GM12878 (cell line): ENCODE measurements around the gene CYP26A1. TPM values are rescaled to one million over a fixed set of nuclear protein-coding genes. Genes with fewer than 3 reads are reported as not detected.

Experiments used
- BMI1 ChIP-seq: fragments of 450-650 bp; IDR thresholded peaks from 2 replicates; pipeline ENCODE4 v1.6.1; 2016; ENCODE audit warnings: mild to moderate bottlenecking, moderate library complexity, borderline replicate concordance
- EP300 ChIP-seq, 2 experiments: fragments of 150-350 bp in 1 of 2; IDR thresholded peaks; 2 replicates each; pipeline ENCODE4 v1.6.1; 2011 to 2012; ENCODE audit warnings: low read depth in 2 of 2, low read length in 2 of 2, borderline replicate concordance in 1 of 2, improper control_type of control experiment in 1 of 2, inconsistent platforms in 1 of 2; ENCODE audit not compliant: control insufficient read depth in 1 of 2
- HDAC2 ChIP-seq: fragments of 200-600 bp; sonication (generic); IDR thresholded peaks from 2 replicates; pipeline ENCODE4 v1.6.1; 2017
- PAX8 ChIP-seq: fragments of 450-650 bp; IDR thresholded peaks from 2 replicates; pipeline ENCODE4 v1.6.1; 2017; ENCODE audit warnings: mild to moderate bottlenecking, moderate library complexity
- STAT3 ChIP-seq: IDR thresholded peaks from 2 replicates; pipeline ENCODE4 v1.6.1; 2011; ENCODE audit warnings: low read depth, low read length, improper control_type of control experiment
- TBL1XR1 ChIP-seq: IDR thresholded peaks from 2 replicates; pipeline ENCODE4 v1.6.1; 2012; ENCODE audit warnings: low read depth, low read length, improper control_type of control experiment
- TCF12 ChIP-seq: IDR thresholded peaks from 2 replicates; pipeline ENCODE4 v1.6.1; 2011; ENCODE audit warnings: low read depth, mild to moderate bottlenecking, low read length
- ZNF207 ChIP-seq: fragments of 450-650 bp; IDR thresholded peaks from 2 replicates; pipeline ENCODE4 v1.6.1; 2014; ENCODE audit warnings: antibody characterized with exemption, mild to moderate bottlenecking, borderline replicate concordance
- ZNF24 ChIP-seq: fragments of 450-650 bp; IDR thresholded peaks from 2 replicates; pipeline ENCODE4 v1.6.1; 2017; ENCODE audit warnings: antibody characterized with exemption, mild to moderate bottlenecking
- polyA plus RNA-seq, 11 experiments: library from polyadenylated mRNA; depleted of rRNA in 4 of 11; unstranded in 6 of 11; stranded (reverse) in 5 of 11; fragments of >200 nt; fragmentation: Nextera tagmentation in 4 of 11; fragmentation: Illumina TruSeq in 1 of 11; extraction: Ambion mirVana in 4 of 11; extraction: Trizol in 1 of 11; gene quantifications; 1 replicate in 1 of 11; 2 replicates in 10 of 11; pipeline versions ENCODE4 v1.2.1 to v1.2.3, GENCODE V29; 2011 to 2016; ENCODE audit warnings: inconsistent platforms in 2 of 11, missing spikeins in 2 of 11, low read depth in 1 of 11
- total RNA-seq, 4 experiments: library from RNA; depleted of rRNA in 3 of 4; stranded (reverse); fragments of >200 nt in 3 of 4; fragmentation: Illumina TruSeq in 1 of 4; extraction: Trizol in 1 of 4; gene quantifications; 2 replicates each; pipeline versions ENCODE4 v1.2.1 to v1.2.3, GENCODE V29; 2013 to 2021
- TF ChIP-seq, protein P1 (sequence below): IDR thresholded peaks from 2 replicates; pipeline ENCODE4 v1.6.1; 2011; ENCODE audit warnings: mild to moderate bottlenecking, low read depth, low read length, moderate library complexity; ENCODE audit not compliant: insufficient replicate concordance
- TF ChIP-seq, protein P2 (sequence below): fragments of 450-650 bp; IDR thresholded peaks from 2 replicates; pipeline ENCODE4 v1.6.1; 2016; ENCODE audit warnings: mild to moderate bottlenecking
- TF ChIP-seq, protein P3 (sequence below): fragments of 450-650 bp; IDR thresholded peaks from 2 replicates; pipeline ENCODE4 v1.6.1; 2018; ENCODE audit warnings: mild to moderate bottlenecking, low read depth, moderate library complexity; ENCODE audit not compliant: partially characterized antibody

The CYP26A1 gene
- total and polyA plus RNA-seq, 10 of the 15 experiments (the other 5 are each of a cell fraction or from before 2014, with no cell fraction given): not detected

DNA sequence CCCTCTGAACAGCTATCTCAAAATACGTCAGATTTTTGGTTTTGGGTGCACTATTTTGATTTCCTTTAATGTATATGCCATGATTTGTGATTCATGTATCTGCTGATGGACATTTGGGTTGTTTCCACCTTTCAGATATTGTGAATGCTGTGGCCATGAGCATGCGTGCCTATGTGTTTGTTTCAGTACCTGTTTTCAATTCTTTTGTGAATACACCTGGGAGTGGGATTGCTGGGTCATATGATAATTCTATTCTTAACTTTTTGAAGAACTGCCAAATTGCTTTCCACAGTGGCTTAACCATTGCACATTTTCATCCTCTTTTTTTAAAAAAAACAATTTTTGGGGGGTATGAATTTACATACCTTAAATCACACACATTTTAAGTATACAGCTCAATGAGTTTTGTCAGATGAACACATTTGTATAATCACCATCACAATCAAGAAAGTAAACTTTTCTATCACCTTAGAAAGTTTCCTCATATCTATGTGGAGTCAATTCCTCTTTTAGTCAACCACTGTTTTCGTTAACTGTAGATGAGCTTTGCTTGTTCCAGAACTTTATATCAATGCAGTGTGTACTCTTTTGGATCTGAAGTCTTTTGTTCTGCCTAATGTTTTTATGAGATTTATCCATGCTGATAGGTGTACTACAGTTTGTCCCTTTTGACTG is 36.9 kb downstream of the CYP26A1 start (continued):
- TF ChIP-seq EP300 (IDR thresholded peaks at IDR 0.05; ENCODE audit: borderline replicate concordance in 1 of 2, control insufficient read depth in 1 of 2, low read depth in 2 of 2, low read length in 2 of 2): peak; percentile 90 to 94
- 0 out of 2 replicates have a peak, but pooled peaks have one; percentile 37 for TF ChIP-seq TCF12
- TF ChIP-seq, protein P1, sequence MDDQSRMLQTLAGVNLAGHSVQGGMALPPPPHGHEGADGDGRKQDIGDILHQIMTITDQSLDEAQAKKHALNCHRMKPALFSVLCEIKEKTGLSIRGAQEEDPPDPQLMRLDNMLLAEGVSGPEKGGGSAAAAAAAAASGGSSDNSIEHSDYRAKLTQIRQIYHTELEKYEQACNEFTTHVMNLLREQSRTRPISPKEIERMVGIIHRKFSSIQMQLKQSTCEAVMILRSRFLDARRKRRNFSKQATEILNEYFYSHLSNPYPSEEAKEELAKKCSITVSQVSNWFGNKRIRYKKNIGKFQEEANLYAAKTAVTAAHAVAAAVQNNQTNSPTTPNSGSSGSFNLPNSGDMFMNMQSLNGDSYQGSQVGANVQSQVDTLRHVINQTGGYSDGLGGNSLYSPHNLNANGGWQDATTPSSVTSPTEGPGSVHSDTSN: peak; percentile 16
- TF ChIP-seq TBL1XR1: peak; percentile 72
- TF ChIP-seq HDAC2: no peak
- TF ChIP-seq, protein P2, sequence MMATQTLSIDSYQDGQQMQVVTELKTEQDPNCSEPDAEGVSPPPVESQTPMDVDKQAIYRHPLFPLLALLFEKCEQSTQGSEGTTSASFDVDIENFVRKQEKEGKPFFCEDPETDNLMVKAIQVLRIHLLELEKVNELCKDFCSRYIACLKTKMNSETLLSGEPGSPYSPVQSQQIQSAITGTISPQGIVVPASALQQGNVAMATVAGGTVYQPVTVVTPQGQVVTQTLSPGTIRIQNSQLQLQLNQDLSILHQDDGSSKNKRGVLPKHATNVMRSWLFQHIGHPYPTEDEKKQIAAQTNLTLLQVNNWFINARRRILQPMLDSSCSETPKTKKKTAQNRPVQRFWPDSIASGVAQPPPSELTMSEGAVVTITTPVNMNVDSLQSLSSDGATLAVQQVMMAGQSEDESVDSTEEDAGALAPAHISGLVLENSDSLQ: peak; percentile 57; the same call in 1 of the 2 replicates
- TF ChIP-seq BMI1: peak; percentile 71
- TF ChIP-seq STAT3: no peak
- TF ChIP-seq ZNF207: no peak
- TF ChIP-seq PAX8: no peak
- 0 out of 2 replicates have a peak, but pooled peaks have one; percentile 6 for TF ChIP-seq ZNF24
- TF ChIP-seq, protein P3, sequence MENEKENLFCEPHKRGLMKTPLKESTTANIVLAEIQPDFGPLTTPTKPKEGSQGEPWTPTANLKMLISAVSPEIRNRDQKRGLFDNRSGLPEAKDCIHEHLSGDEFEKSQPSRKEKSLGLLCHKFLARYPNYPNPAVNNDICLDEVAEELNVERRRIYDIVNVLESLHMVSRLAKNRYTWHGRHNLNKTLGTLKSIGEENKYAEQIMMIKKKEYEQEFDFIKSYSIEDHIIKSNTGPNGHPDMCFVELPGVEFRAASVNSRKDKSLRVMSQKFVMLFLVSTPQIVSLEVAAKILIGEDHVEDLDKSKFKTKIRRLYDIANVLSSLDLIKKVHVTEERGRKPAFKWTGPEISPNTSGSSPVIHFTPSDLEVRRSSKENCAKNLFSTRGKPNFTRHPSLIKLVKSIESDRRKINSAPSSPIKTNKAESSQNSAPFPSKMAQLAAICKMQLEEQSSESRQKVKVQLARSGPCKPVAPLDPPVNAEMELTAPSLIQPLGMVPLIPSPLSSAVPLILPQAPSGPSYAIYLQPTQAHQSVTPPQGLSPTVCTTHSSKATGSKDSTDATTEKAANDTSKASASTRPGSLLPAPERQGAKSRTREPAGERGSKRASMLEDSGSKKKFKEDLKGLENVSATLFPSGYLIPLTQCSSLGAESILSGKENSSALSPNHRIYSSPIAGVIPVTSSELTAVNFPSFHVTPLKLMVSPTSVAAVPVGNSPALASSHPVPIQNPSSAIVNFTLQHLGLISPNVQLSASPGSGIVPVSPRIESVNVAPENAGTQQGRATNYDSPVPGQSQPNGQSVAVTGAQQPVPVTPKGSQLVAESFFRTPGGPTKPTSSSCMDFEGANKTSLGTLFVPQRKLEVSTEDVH: no peak
